Skeletal muscle tissue (tissue), 4 donors: ENCODE measurements around the gene C20orf144. TPM values are rescaled to one million over a fixed set of nuclear protein-coding genes. Genes with fewer than 3 reads are reported as not detected.
A peak's percentile ranks its signal among the peaks of the same experiment; 100 is the strongest.
"Not testable (repeated sequence)": the region's sequence is repeated elsewhere in the genome, so short reads cannot be mapped to it uniquely, and the experiment has no call there.

ENCODE experiments used
- H3K27ac ChIP-seq: one replicate; pipeline ENCODE4 v1.7.0; 2013; ENCODE audit warnings: mild to moderate bottlenecking, low read depth, low read length, inconsistent platforms
- H3K27me3 ChIP-seq, 3 donors: one replicate each; pipeline ENCODE4 v1.7.0; 2013; ENCODE audit warnings: low read length in 3 of 3; ENCODE audit not compliant: control insufficient read depth in 3 of 3, insufficient read depth in 3 of 3
- H3K36me3 ChIP-seq, 3 donors: one replicate each; pipeline ENCODE4 v1.7.0; 2013; ENCODE audit warnings: low read length in 3 of 3; ENCODE audit not compliant: control insufficient read depth in 3 of 3, insufficient read depth in 3 of 3
- H3K4me1 ChIP-seq, 3 donors: one replicate each; pipeline ENCODE4 v1.7.0; 2013; ENCODE audit warnings: low read length in 3 of 3, mild to moderate bottlenecking in 3 of 3; ENCODE audit not compliant: control insufficient read depth in 3 of 3, insufficient read depth in 3 of 3
- H3K4me3 ChIP-seq, 3 donors: one replicate each; pipeline ENCODE4 v1.7.0; 2013; ENCODE audit warnings: low read length in 3 of 3
- H3K9ac ChIP-seq, 3 donors: one replicate each; pipeline ENCODE4 v1.7.0; 2013; ENCODE audit warnings: low read length in 3 of 3, mild to moderate bottlenecking in 3 of 3, moderate library complexity in 2 of 3, low read depth in 1 of 3
- H3K9me3 ChIP-seq, 3 donors: one replicate each; pipeline ENCODE4 v1.7.0; 2013; ENCODE audit warnings: low read length in 3 of 3; ENCODE audit not compliant: control insufficient read depth in 3 of 3
- total RNA-seq: library from RNA; depleted of rRNA; stranded (reverse); fragments of >200 nt; gene quantifications from one replicate; pipeline ENCODE4 v1.2.3, GENCODE V29; 2014
- donor health status: Osteomylitis.

C20orf144 gene
- total RNA-seq, 1 donor from 2014 or later: not detected

DNA sequence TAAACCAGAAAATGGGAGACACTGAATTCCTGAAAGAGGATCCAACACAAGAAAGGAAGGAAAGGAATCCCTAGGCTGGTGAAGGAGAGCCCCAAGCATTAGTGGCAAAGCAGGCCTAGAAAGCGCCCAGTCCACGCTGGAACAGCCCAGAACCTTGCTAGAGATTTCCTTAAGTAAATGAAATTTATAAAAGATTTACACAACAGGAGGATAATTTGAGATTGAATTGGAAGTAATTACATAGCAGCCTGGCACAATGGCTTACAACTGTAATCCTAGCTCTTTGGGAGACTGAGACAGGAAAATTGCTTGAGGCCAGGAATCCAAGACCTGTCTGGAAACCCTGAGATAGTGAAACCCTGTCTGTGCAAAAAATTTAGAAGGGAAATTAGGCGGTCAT, 26.8 kb upstream of the C20orf144 start:
- peak overlapping the region in 1 of 3 donors; percentile 22 for H3K4me3 ChIP-seq
- H3K36me3 ChIP-seq: peaks cover 25 to 41% (median 40%) of the 10 kb centered on the region in 3 donors
- peak overlapping the region in 1 of 3 donors; percentile 40 for H3K9ac ChIP-seq
- H3K27me3 ChIP-seq: no peaks in the 10 kb centered on the region
- no peak overlapping the region for H3K27ac ChIP-seq
- H3K9me3 ChIP-seq: no peaks in the 10 kb centered on the region
- peaks cover 0 to 8% (median 2%) of the 10 kb centered on the region in 3 donors for H3K4me1 ChIP-seq

DNA sequence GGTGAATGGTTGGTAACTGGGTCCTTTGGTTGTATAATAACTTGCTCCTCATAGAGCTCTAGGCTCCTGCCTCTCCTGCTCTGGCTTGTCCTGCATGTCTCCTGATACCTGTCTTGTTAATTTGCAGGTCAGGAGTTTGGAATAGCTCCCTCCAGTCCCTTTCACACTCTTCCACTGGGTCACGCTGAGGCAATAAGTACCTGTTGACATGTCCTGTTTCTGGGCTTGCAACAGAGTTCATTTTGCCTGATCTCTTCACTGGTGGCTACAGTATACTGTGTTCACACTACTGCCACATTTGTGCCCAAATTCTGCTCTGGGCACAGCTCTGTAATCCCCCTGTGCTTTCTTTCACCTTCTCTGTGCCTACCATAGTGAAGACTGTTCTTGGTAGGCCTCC, 25.4 kb upstream of the C20orf144 start:
- H3K9me3 ChIP-seq: no peaks in the 10 kb centered on the region
- no peak overlapping the region for H3K9ac ChIP-seq
- no peak overlapping the region for H3K4me3 ChIP-seq
- peaks cover 26 to 41% (median 41%) of the 10 kb centered on the region in 3 donors for H3K36me3 ChIP-seq
- no peak overlapping the region for H3K27ac ChIP-seq
- H3K4me1 ChIP-seq: peaks cover 0 to 8% (median 2%) of the 10 kb centered on the region in 3 donors
- no peaks in the 10 kb centered on the region for H3K27me3 ChIP-seq

DNA sequence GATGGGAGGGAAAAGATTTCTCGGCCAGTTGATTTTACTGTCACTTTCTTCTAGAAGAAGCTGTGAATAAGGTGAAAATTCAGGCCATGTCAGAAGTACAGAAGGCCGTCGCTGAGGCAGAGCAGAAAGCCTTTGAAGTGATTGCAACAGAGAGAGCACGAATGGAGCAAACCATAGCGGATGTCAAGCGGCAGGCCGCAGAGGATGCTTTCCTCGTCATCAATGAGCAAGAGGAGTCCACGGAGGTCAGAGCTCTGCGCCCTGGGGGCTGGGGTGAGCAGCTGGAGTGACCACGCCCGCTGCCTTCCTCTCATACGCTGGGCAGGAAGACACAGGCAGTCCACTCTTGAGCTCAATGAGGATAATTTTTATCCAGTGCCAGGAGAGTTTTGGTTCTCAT, 21.8 kb upstream of the C20orf144 start:
- Histone ChIP-seq H3K27me3 (no peaks in the 10 kb centered on the region), H3K9ac (no peak overlapping the region), H3K27ac (no peak overlapping the region), H3K4me1 (peaks cover 0 to 8% (median 2%) of the 10 kb centered on the region in 3 donors), H3K9me3 (no peaks in the 10 kb centered on the region), H3K4me3 (no peak overlapping the region), H3K36me3 (peaks cover 34 to 55% (median 52%) of the 10 kb centered on the region in 3 donors)

DNA sequence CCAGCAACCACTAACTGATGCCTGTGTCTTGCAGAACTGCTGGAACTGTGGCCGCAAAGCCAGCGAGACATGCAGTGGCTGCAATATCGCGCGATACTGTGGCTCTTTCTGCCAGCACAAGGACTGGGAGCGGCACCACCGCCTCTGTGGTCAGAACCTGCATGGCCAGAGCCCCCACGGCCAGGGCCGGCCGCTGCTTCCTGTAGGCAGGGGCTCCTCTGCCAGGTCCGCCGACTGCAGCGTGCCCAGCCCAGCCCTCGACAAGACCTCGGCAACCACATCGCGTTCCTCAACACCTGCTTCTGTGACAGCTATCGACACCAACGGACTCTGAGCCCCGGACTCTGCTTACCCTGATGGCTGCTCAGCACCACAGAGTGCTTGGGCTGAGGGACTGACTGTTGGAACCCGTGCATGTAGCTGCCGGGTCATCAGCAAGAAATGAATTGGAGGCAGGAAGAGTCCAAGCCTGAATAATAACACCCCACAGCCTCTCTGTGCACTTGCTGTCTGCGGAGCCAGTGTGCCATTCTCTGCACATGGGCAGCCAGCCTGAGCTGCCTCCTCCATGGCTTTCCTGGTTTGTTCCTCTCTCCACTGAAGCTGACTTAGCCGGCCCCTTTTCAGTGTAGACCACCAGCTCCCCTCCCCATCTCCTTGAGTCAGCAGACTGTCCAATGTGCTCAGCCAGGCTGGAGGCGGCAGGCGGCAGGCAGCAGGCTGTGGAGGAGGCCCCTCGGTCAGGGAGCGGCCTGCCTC, 17.6 kb upstream of the C20orf144 start:
- Histone ChIP-seq H3K27me3 (no peaks in the 10 kb centered on the region), H3K27ac (no peak overlapping the region), H3K36me3 (peaks cover 30 to 40% (median 39%) of the 10 kb centered on the region in 3 donors), H3K4me1 (peaks cover 18 to 20% (median 18%) of the 10 kb centered on the region in 3 donors), H3K9me3 (no peaks in the 10 kb centered on the region), H3K9ac (no peak overlapping the region), H3K4me3 (no peak overlapping the region)

DNA sequence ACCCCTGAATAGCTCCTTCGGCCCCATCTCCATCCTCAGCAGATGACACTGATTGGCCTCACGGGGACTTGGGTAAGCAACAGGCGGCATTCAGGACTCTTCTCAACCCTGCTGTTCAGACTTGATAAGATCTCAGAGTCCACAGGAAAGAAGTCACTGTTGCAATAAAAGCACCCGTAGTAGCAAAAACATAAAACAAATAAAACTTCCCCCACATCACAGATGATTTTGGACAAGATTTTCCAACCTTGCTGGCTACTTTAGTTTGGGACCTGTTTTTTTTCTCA, 17.1 kb upstream of the C20orf144 start:
- no peak overlapping the region for H3K9ac ChIP-seq
- peaks cover 19 to 24% (median 20%) of the 10 kb centered on the region in 3 donors for H3K4me1 ChIP-seq
- peaks cover 27 to 38% (median 34%) of the 10 kb centered on the region in 3 donors for H3K36me3 ChIP-seq
- no peaks in the 10 kb centered on the region for H3K27me3 ChIP-seq
- H3K27ac ChIP-seq: no peak overlapping the region
- H3K9me3 ChIP-seq: no peaks in the 10 kb centered on the region
- H3K4me3 ChIP-seq: no peak overlapping the region

DNA sequence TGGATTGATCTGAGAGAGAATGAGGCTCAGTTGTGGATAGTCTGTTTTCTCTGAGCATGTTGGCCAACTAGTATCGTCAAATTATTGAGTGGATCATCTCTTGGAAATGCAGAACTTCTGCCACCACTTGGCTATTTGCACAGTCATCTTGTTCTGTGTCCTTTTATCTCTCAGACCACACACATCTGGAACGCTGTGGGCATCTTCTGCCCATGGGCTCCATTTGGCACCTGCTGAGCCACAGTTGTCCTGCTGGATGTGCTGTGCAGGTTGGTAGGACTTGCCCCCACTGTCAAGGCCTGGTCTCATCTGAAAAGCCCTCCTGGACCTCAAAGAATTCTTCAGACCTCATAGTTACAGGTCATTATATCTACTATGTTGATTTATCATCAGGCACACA, 16.7 kb upstream of the C20orf144 start:
- no peaks in the 10 kb centered on the region for H3K27me3 ChIP-seq
- H3K27ac ChIP-seq: no peak overlapping the region
- H3K4me3 ChIP-seq: no peak overlapping the region
- H3K36me3 ChIP-seq: peaks cover 23 to 34% (median 30%) of the 10 kb centered on the region in 3 donors
- no peaks in the 10 kb centered on the region for H3K9me3 ChIP-seq
- H3K4me1 ChIP-seq: peaks cover 19 to 25% (median 20%) of the 10 kb centered on the region in 3 donors
- no peak overlapping the region for H3K9ac ChIP-seq

DNA sequence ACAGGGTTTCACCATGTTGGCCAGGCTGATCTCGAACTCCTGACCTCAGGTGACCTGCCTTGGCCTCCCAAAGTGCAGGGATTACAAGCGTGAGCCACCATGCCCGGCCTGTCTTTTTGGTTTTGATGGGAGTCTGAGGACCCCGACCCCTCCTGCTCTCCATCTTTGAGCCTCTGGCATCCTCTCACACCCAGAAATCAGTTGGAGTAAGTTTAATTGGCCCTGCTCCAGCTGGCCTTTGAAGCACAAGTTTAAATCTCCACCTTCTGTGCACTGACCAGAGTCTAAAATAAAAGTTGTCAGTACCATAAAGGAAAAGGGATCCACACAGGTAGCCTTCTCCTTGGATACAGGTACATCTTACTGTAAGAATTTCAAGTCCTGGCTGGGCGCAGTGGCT, 15.9 kb upstream of the C20orf144 start:
- Histone ChIP-seq H3K9me3 (no peaks in the 10 kb centered on the region), H3K27ac (no peak overlapping the region), H3K4me1 (peaks cover 19 to 25% (median 20%) of the 10 kb centered on the region in 3 donors), H3K27me3 (peaks cover 0 to 3% (median 0%) of the 10 kb centered on the region in 3 donors), H3K9ac (no peak overlapping the region), H3K4me3 (no peak overlapping the region), H3K36me3 (peaks cover 18 to 31% (median 25%) of the 10 kb centered on the region in 3 donors)

DNA sequence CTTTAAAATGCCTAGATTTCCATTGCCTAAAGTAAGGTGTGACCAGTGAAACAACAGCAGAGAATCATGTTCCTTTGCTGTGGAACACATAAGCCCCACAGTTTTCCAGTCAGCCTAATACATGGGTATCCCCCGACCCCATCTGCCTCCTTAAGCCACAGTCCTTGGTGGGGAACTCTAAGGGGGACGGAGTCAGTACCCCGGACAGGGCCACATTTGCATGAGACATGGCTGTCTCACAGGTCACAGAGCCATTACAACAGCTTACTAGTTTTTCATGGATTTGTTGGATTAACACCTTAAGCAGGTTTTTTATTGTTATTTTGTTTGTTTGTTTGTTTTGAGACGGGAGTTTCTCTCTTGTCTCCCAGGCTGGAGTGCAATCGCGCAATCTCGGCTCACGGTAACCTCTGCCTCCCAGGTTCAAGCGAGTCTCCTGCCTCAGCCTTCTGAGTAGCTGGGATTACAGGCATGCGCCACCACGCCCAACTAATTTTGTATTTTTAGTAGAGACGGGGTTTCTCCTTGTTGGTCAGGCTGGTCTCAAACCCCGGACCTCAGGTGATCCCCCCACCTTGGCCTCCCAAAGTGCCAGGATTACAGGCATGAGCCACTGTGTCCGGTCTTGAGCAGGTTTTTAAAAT, 15.0 kb upstream of the C20orf144 start:
- H3K4me3 ChIP-seq, H3K9ac ChIP-seq, H3K27me3 ChIP-seq, H3K9me3 ChIP-seq, H3K27ac ChIP-seq: not testable (repeated sequence)
- Histone ChIP-seq H3K4me1 (peaks cover 19 to 25% (median 20%) of the 10 kb centered on the region in 3 donors), H3K36me3 (peaks cover 15 to 23% (median 22%) of the 10 kb centered on the region in 3 donors)

DNA sequence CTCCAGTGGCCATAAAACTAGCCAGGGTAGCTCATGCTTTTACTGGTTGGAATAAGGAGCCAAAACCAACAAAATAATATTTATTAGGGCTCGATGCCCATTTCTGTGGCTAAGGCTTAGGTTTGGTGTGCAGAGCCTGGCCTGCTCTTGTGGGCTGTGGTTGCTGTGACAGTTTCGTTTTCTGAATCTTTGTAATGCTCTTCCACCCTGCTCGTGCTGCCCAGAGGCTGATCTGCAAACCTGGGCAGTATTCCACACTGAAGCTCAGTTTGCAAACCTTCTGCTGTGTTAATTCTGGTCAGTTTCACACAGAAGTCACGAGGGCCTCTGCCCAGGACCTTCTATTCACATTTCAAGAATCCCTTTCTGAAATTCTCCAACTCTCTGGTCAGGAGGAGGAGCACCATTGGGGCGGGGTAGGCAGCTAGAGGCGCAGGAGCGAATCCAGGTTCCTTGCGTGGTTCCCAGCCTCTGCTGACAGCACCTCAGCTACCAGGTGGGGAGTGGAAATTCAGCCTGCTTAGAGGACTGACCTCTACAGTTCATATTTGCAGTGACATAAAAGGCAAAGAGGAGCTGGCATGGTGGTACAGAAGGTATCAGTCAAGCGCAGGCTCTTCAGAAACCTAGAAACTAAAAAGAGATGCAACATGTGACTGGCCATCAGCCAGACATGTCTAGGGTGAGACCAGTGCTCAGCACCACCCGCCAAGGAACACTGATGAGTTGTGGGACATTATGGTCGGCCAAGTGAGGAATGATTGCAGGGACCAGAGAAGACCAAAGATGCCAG, 14.3 kb upstream of the C20orf144 start:
- Histone ChIP-seq H3K27me3 (peaks cover 0 to 5% (median 0%) of the 10 kb centered on the region in 3 donors), H3K9ac (no peak overlapping the region), H3K36me3 (peaks cover 15 to 23% (median 22%) of the 10 kb centered on the region in 3 donors), H3K4me3 (no peak overlapping the region), H3K4me1 (peaks cover 19 to 25% (median 20%) of the 10 kb centered on the region in 3 donors), H3K9me3 (no peaks in the 10 kb centered on the region), H3K27ac (no peak overlapping the region)
